Liver (tissue), 3 donors: ENCODE results near the gene TMEM63C.

Experiments used
- NR2F2 ChIP-seq: IDR thresholded peaks from 2 replicates; pipeline ENCODE4 v1.6.1; 2016; ENCODE audit warnings: antibody characterized with exemption
- RXRA ChIP-seq, 2 donors: IDR thresholded peaks; 2 replicates each; pipeline ENCODE4 v1.6.1; 2017 to 2018; ENCODE audit warnings: antibody characterized with exemption in 2 of 2, mild to moderate bottlenecking in 1 of 2
- TAF1 ChIP-seq: conservative IDR thresholded peaks from 2 replicates; pipeline ENCODE4 v1.6.1; 2016; ENCODE audit warnings: antibody characterized with exemption, mild to moderate bottlenecking
- YY1 ChIP-seq: IDR thresholded peaks from 2 replicates; pipeline ENCODE4 v1.6.1; 2016; ENCODE audit warnings: antibody characterized with exemption, mild to moderate bottlenecking
- TF ChIP-seq, protein P1 (sequence below): fragments of 150-350 bp; IDR thresholded peaks from 2 replicates; pipeline ENCODE4 v1.5.1; 2017; ENCODE audit warnings: improper control_type of control experiment, low read depth, low read length; ENCODE audit not compliant: missing input control
- TF ChIP-seq, protein P2 (sequence below): IDR thresholded peaks from 2 replicates; pipeline ENCODE4 v1.6.1; 2016; ENCODE audit warnings: antibody characterized with exemption
- donor health status: healthy.
- donor health status: healthy.

GRCh38 chr14:77279719-77280118, 98.1 kb downstream of the TMEM63C start:
- no peak for TF ChIP-seq YY1
- TF ChIP-seq, protein P1, sequence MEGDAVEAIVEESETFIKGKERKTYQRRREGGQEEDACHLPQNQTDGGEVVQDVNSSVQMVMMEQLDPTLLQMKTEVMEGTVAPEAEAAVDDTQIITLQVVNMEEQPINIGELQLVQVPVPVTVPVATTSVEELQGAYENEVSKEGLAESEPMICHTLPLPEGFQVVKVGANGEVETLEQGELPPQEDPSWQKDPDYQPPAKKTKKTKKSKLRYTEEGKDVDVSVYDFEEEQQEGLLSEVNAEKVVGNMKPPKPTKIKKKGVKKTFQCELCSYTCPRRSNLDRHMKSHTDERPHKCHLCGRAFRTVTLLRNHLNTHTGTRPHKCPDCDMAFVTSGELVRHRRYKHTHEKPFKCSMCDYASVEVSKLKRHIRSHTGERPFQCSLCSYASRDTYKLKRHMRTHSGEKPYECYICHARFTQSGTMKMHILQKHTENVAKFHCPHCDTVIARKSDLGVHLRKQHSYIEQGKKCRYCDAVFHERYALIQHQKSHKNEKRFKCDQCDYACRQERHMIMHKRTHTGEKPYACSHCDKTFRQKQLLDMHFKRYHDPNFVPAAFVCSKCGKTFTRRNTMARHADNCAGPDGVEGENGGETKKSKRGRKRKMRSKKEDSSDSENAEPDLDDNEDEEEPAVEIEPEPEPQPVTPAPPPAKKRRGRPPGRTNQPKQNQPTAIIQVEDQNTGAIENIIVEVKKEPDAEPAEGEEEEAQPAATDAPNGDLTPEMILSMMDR = no peak
- no peak for TF ChIP-seq NR2F2
- TF ChIP-seq, protein P2, sequence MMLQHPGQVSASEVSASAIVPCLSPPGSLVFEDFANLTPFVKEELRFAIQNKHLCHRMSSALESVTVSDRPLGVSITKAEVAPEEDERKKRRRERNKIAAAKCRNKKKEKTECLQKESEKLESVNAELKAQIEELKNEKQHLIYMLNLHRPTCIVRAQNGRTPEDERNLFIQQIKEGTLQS = no peak
- TF ChIP-seq TAF1 = no peak
- TF ChIP-seq RXRA (IDR thresholded peaks at IDR 0.05) = no peak
